GM18517 (cell line): ENCODE measurements around the gene ENPP4.
"Not testable (repeated sequence)": the region's sequence is repeated elsewhere in the genome, so short reads cannot be mapped to it uniquely, and the experiment has no call there.

ENCODE experiments used
- ATAC-seq: cut with Tn5 transposase; IDR thresholded peaks from one replicate; pipeline ENCODE4 v1.9.1; 2021; ENCODE audit warnings: mild to moderate bottlenecking, moderate library complexity; ENCODE audit not compliant: unreplicated experiment

ENPP4 gene

DNA sequence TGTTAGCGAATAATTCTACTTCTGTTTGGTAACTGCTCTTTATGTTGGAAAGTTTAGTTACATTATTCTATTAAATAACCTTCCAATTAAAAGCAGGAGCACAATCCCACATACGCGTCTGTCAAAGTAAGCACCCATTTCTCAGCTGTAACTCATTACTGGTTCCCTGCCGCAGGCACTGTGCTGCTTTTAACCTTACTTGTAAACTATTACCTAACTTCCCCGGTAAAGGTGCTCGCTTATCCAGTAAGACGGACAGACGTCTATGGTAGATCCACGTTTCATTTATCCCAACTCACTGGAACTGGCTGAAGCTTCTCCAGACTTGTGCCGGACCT is 529 bp upstream of the ENPP4 start:
- ATAC-seq = peak; percentile 14

DNA sequence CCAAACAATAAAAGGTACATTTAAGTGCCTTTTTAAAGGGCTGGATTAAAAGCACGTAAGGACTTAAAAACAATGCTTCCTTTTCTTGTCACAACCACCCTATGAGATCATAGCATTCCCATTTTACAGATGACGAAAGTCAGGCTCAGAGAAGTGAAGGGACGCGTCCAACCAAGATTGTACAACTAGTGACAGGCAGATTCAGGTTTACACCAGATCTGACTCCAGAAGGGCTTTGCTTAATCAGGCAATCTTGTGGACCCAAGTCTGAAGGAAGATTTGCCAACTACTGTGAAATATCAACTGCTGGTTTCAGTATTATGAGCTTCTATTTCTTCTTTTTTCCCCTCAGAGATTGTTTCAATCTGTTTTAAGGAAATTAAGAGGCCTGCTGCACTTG is 877 bp downstream of the ENPP4 start:
- ATAC-seq = no peak

DNA sequence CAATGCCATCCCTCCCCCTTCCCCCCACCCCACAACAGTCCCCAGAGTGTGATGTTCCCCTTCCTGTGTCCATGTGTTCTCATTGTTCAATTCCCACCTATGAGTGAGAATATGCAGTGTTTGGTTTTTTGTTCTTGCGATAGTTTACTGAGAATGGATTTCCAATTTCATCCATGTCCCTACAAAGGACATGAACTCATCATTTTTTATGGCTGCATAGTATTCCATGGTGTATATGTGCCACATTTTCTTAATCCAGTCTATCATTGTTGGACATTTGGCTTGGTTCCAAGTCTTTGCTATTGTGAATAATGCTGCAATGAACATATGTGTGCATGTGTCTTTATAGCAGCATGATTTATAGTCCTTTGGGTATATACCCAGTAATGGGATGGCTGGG is 1.5 kb downstream of the ENPP4 start:
- ATAC-seq = not testable (repeated sequence)

DNA sequence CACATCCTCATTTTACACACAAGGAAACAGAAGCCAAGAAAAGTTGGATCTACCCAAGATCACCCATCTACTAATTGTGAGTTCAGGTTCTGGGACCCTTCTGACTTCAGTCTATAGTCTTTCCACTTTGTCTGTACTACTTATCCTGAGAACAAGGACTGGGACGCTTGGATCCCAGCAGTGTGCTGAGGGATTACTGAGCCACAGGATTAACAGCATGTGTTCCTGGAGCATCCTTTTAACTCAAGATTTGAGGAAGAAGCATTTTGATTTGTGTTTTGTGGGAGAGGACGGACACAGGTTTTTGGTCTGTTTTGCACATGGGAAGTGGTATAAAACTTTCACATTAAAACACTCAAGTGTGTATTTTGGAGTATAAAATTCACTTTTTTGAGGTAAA is 4.4 kb downstream of the ENPP4 start:
- ATAC-seq = no peak

DNA sequence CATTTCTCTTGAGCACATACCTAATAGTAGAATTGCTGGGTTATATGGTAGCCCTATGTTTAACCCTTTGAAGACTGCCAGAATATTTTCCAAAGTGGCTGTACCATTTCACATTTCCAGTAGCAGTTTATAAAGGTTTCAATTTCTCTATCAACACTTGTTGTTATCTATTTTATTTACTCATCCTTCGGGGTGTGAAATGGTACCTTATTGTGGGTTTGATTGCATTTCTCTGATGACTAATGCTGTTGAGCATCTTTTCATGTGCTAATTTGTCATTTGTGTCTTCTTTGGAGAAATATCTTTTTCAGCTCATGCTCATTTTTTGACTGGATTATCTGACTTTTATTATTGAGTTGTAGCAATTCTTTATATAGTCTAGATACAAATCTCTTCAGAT is 5.4 kb downstream of the ENPP4 start:
- no peak for ATAC-seq

DNA sequence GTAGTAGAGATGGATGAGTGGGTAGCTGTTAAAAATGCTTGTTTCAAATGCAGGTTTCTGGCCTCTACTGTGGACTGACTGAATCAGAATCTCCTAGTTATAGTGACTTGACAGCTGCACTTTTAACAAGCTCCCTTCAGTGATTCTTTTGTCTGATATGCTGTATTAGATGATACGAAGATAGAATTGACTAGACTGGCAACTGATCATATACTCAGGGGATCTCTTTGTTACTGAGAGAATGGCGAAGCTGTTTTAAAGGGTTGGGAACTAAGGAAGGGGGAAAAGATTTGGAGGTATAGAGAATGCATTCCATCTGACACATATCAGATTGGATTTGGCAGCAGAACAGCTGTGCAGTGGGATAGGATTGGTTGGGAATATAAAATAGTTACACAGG is 7.0 kb downstream of the ENPP4 start:
- no peak for ATAC-seq

DNA sequence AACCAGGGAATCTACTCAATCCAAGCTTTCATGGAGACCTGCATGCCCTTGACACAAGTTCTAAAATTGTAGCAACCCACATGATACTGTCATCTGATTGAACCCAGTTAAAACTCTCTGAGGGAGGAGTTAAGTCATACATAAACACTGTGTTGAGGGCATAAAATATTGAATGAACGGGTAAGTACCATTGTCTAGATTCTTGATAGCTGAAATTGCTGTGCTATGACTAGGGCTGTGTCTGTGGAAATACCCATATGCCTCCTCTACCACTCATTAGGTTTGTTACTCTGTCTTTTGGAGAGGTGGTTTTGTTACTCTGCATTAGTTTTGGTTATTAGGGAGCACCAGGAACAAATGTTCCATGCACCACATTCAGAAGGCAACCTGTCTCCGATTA is 7.6 kb downstream of the ENPP4 start:
- ATAC-seq = peak; percentile 50

DNA sequence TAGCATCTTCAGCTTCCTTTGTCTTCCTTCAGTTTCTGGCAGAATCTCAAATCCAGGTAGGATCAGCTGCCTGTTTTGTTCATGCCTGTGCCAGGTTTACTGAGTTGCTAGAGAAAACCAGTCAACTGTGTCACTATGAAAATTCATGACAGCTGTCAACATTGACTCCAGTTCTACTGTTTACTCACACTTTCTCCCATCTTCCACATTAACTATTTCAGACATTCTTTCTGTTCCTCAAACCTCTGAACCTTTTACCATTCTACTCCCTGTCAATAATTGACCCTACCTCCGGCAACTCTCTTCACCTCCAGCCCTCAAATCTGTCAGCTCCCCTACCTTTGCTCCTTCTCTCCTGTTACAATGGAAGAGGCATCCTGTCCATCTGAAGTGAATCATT is 8.5 kb downstream of the ENPP4 start:
- peak; percentile 94 for ATAC-seq

DNA sequence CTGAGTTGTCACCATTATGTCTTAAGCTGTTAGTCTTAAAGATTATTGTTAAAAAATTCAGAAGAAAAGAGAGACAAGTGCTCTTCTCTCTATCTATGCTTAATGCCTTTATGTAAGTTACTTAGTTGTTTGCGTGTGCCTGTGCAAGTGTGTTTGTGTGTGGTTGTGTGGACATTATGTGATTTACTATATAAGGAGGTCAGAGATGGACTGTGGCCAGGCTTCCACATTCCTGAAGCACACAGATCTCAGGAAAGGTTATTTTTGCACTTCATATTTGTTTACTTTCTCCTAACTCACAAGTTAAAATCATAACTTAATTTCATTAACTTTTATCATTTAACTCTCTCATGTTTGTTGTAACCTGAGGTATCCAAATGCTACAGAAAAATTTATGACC is 14.5 kb downstream of the ENPP4 start:
- ATAC-seq = no peak

DNA sequence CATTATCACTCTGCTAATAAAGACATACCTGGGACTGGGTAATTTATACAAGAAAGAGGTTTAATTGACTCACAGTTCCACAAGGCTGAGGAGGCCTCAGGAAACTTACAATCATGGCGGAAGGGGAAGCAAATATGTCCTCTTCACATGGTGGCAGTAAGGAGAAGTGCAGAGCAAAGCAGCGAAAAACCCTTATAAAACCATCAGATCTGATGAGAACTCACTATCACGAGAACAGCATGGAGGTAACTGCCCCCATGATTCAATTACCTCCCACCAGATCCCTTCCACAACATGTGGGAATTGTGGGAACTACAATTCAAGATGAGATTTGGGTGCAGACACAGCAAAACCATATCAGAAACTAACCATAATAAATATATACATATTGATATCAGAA is 19.3 kb downstream of the ENPP4 start:
- ATAC-seq = not testable (repeated sequence)

DNA sequence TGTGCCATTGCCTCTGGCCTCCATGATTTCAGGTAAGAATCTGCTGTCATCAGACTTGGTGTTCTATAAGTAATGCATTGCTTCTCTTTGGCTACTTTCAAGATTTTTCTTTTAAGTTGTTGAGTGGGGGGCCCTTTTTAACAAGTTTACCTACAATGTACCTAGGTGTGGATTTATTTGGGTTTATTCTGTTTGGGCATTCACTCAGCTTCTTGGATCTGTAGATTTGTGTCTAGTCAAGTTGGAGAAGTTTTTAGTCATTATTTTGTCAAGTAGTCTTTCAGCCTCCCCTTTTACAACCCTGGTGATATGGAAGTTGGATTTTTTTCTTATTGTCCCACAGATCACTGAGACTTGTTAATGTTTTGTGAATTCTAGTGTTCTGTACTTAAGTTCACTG is 26.9 kb downstream of the ENPP4 start:
- ATAC-seq = no peak

DNA sequence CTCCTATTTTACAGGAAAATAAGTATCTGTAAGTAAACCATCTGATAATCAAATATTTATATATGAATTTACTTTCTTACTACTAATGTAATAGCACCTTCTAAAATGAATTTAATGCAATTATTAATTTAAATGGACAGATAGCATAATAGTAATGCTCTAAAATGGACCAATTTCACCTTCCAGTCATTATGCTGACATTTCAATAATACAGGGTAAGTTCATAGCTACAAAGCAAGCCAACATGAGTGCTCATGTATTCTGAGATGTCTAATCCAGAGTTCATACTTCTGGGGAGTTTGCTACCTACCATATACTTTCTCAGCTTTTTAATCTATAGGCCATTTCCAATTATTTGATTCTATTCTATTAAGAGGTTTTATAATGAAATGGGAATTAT is 29.4 kb downstream of the ENPP4 start:
- ATAC-seq = no peak

DNA sequence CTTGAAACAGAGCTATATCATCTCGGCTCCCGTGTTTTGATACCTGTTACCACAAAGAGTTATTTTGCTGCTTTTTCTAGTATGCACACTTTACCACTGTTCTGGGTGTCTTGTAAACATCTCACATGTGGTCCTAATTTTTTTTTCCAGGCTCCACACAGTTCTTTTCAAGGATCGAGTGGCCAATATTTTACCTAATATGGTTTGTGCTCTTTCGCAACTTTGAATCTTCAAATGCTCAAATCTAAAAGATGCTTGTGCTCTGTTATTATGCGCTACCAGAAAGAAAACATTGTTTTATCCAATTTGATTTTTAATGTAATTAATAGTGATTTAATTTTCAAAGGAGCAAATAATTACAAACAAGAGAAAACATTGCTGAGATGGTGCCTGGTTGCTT is 30.3 kb downstream of the ENPP4 start:
- ATAC-seq = no peak

DNA sequence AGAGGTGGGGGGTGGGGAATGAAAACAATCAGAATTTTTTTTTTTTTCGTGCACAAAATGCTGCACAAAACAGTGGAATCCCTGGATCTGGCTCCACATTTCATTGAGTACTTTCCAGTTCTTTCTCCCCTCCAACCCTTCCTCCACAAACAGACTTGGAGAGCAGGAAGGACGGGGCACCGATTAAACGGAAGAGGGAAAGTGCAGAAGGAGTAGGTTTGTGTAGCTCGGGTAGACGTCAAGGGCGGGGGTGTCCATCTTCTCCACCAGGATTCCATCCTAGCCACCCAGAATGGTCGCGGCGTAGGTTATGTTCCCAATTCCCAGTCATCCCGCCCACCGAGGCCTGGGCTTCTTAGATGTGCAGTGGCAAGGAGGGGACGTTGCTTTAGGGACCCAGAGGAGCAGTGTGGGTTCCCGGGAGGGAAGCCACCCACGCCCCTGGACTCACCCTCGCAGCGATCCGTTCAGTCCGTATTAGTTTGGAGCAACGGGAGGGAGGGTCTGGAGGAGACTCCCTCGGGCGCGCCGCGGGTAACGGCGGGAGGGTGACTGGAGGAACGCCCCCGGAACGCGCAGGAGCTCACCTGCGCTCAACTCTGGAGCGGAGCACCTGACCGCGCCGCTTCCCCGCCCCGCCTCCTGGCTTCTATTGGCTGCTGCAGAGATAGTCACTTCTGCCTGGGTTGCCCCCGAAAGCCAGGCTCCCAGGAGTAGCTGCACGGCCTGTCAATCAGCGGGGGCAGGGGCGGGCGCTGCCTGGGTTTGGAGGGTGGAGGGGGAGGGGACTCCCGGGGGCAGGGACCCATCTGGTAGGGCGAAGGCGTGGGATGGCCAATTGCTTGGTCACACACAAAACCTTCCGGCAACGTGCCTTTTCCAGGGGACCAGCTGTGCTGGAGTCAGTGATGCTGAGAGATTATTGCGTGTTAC is 40.8 kb downstream of the ENPP4 start, which contains the start of gene ENPP5:
Gene ENPP5, minus strand, starts transcription at position 624 of the 933 bp plus-strand sequence. CDS start 2,718 bp downstream, outside the sequence.
- peak; percentile 79 for ATAC-seq

DNA sequence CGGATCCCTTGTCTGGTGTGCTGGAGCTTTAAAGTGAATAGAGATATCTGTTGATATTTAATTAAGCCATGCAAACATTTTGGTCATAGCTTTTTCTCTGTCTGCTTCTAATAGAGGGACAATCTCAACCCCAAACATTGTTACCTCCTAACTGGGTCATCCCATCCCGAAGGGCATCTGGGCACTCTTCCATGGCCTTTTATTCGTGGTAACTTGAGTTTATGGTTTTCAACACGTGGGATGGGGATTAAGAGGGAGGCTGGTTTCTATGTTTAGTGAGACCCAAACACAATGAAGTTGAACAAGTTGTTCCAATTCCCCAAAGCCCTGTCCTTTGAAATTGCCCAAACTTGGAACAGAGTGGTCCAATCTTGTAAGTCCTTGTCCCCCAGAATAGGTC is 42.4 kb downstream of the ENPP4 start:
- ATAC-seq = no peak

DNA sequence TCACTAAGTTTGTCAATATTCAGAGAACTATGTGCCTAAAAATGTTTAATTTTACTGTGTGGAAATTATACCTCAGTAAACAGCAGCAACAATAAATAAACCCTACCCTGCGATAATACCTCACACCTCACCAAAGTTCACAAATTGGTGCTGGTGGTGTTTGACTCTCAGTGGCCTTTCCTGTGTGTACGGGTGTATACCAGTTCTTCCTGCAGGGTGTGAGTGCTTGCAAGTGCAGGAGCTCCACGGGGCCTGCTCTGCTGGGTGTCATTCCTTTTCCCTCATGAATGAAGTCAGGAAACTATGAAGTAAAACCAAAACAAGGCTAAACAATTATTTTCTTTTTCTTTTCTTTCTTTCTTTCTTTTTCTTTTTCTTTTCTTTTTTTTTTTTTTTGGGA is 45.1 kb downstream of the ENPP4 start:
- no peak for ATAC-seq

DNA sequence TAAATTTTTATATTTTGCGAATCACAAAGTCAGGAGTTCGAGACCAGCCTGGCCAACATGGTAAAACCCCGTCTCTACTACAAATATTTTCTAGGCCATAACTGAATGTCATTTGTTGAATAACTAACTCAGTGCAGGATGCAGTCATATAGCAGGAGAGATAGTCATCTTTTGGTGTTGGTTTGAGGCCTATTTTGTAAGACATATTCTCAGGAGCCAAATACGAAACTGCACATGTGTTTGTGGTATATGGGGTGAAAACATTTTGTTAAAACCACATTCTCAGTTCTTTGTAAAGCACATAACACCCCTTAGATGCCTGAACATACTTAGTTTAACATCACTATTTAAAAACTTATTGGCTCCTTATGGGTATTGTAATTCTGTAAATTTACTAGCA is 45.7 kb downstream of the ENPP4 start:
- peak; percentile 87 for ATAC-seq

DNA sequence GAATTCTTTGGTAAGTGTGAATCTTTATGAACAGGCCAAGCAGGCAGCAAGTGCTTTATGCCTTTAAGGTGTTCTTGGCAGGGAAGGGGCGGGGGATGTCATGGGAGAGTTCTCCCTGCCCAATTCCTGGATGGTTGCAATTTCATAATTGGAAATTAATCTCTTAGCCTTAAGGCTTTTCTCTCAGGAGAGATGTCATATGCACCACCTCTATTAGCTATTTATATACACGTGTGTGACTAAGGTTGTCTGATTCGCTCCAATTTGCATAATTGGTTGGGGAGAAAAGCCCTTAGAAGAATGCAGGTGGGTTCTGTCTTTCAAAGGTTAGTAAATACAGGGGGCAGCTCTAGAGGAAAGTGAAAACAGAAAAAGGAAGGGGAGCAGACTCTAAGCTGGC is 46.2 kb downstream of the ENPP4 start:
- ATAC-seq = peak; percentile 53

DNA sequence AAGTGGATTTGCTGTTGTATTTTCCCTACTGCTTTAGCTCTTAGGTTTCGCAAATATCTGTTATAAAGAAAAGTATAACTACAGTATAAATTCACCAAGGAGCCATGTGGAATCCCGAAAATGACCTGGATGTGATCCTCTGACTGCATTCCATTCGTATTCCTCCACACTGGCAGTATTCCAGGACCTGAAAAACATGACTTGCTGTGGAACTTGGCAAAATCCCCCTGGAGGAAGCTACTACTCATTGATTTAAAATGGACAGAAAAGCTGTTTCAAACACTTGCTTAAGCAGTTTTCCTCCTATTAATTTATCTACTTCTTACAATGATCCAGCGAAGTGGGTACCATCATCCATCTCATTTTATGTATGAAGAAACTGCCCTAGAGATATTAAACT is 54.3 kb downstream of the ENPP4 start:
- no peak for ATAC-seq

DNA sequence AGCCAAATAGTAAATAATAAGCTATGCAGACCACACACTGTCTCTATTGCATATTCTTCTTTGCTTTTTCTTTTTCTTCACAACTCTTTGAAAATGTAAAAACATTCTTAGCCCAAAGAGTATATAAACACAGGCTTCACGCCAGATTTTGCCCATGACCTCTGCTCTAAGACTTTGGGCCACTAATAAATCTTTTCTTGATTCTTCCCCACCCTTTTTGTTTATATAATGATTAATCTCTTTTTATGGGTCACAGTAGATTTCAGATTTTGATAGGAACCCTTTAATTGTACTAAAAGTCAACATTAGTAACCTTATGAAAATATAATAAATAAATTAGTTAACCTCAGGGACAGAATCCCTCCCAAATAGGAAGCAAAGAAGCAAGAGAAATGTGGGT is 56.8 kb downstream of the ENPP4 start:
- ATAC-seq = no peak

DNA sequence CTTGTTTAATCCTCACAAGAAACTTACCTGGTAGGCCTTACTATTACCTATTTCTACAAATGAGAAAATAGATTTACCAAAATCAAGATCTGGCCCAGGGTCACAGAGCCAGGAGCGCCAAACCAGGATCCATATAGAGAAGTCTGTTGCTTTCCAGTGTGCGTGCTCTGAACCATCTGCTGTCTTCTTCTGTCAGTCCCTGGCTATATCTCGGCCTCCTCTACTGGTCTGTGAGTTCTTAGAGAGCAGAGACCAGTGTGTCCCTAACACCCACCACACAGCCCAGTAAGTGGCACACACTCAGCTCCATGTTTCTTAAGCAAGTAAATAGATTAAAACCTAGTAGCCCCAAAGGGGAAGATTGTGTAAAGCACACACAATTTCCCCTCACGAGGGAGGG is 59.9 kb downstream of the ENPP4 start:
- ATAC-seq = no peak

DNA sequence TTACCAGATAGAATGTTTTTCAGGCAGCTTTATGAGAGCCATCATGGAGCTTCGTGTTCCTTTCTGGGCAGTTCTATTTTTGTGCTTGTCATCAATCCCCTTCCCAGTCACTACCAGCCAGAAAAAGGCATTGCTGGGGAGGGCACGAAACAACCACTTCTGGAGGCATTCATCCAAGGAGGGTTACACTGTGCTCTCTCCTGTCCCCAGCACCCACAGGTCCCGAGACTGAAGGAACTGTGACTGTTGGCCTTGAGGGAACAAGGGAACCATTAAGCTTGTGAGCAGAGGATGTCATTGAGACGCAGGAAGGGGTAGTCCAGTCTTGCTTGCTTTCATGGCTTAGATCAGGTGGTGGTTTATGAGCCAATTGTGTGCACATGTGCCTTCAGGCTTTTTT is 61.1 kb downstream of the ENPP4 start:
- ATAC-seq = no peak

DNA sequence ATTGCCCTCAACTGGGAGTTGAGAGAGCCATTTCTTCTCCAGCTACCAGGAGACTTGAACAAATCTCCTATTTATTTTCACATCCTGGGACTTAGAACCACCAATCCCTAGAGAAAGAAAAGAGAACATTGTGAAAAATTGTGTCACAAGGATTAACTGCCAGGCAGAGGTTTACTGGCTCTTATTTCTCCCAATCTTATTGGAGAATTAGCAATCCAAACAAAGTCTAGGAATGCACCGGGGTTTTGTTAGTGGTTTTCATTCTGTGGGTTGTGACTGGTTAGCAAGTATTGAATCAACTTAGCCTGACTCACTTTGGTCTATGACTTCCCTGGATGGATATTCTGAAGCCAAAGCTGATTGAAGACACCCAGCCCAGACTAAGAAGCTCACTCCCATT is 62.2 kb downstream of the ENPP4 start:
- ATAC-seq = no peak
